HEK293 (cell line): ENCODE data around the gene APOBEC3A.

Experiments used
- ATF2 ChIP-seq: fragments of 450-650 bp; formaldehyde crosslinking; IDR thresholded peaks from 2 replicates; pipeline ENCODE4 v1.5.1; 2016; ENCODE audit warnings: missing biosample characterization, missing genetic modification characterization, low read depth
- GFI1B ChIP-seq: fragments of 450-650 bp; formaldehyde crosslinking; IDR thresholded peaks from 2 replicates; pipeline ENCODE4 v1.5.1; 2016; ENCODE audit warnings: missing biosample characterization, missing genetic modification characterization
- ZBTB21 ChIP-seq: fragments of 450-650 bp; formaldehyde crosslinking; IDR thresholded peaks from 2 replicates; pipeline ENCODE4 v1.5.1; 2017; ENCODE audit warnings: missing biosample characterization, missing genetic modification characterization
- ZNF157 ChIP-seq: fragments of 450-650 bp; formaldehyde crosslinking; IDR thresholded peaks from 2 replicates; pipeline ENCODE4 v1.5.1; 2016; ENCODE audit warnings: missing biosample characterization, missing genetic modification characterization
- ZNF214 ChIP-seq: fragments of 450-650 bp; formaldehyde crosslinking; IDR thresholded peaks from 2 replicates; pipeline ENCODE4 v1.5.1; 2017; ENCODE audit warnings: missing biosample characterization, mild to moderate bottlenecking, missing genetic modification characterization, borderline replicate concordance
- ZNF302 ChIP-seq: fragments of 450-650 bp; formaldehyde crosslinking; IDR thresholded peaks from 2 replicates; pipeline ENCODE4 v1.5.1; 2016; ENCODE audit warnings: missing biosample characterization, missing genetic modification characterization, low read depth
- ZNF510 ChIP-seq: fragments of 450-650 bp; formaldehyde crosslinking; IDR thresholded peaks from 2 replicates; pipeline ENCODE4 v1.5.1; 2018; ENCODE audit warnings: mild to moderate bottlenecking, missing genetic modification characterization, missing biosample characterization; ENCODE audit not compliant: insufficient replicate concordance
- ZNF777 ChIP-seq: fragments of 450-650 bp; formaldehyde crosslinking; IDR thresholded peaks from 2 replicates; pipeline ENCODE4 v1.5.1; 2017; ENCODE audit warnings: missing biosample characterization, missing genetic modification characterization, borderline replicate concordance
- TF ChIP-seq, protein P1 (sequence below): fragments of 450-650 bp; formaldehyde crosslinking; IDR thresholded peaks from 2 replicates; pipeline ENCODE4 v1.5.1; 2016; ENCODE audit warnings: missing biosample characterization, missing genetic modification characterization
- TF ChIP-seq, protein P2 (sequence below): fragments of 450-650 bp; formaldehyde crosslinking; IDR thresholded peaks from 2 replicates; pipeline ENCODE4 v1.5.1; 2016; ENCODE audit warnings: missing biosample characterization, missing genetic modification characterization
- TF ChIP-seq, protein P3 (sequence below): fragments of 450-650 bp; formaldehyde crosslinking; IDR thresholded peaks from 2 replicates; pipeline ENCODE4 v1.5.1; 2017; ENCODE audit warnings: missing biosample characterization, missing genetic modification characterization

GRCh38 chr22:38963872-38964271 lies 6.5 kb downstream of the APOBEC3A start:
- TF ChIP-seq, protein P1, sequence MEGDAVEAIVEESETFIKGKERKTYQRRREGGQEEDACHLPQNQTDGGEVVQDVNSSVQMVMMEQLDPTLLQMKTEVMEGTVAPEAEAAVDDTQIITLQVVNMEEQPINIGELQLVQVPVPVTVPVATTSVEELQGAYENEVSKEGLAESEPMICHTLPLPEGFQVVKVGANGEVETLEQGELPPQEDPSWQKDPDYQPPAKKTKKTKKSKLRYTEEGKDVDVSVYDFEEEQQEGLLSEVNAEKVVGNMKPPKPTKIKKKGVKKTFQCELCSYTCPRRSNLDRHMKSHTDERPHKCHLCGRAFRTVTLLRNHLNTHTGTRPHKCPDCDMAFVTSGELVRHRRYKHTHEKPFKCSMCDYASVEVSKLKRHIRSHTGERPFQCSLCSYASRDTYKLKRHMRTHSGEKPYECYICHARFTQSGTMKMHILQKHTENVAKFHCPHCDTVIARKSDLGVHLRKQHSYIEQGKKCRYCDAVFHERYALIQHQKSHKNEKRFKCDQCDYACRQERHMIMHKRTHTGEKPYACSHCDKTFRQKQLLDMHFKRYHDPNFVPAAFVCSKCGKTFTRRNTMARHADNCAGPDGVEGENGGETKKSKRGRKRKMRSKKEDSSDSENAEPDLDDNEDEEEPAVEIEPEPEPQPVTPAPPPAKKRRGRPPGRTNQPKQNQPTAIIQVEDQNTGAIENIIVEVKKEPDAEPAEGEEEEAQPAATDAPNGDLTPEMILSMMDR (tag by site-specific recombination): no peak
- TF ChIP-seq, protein P2, sequence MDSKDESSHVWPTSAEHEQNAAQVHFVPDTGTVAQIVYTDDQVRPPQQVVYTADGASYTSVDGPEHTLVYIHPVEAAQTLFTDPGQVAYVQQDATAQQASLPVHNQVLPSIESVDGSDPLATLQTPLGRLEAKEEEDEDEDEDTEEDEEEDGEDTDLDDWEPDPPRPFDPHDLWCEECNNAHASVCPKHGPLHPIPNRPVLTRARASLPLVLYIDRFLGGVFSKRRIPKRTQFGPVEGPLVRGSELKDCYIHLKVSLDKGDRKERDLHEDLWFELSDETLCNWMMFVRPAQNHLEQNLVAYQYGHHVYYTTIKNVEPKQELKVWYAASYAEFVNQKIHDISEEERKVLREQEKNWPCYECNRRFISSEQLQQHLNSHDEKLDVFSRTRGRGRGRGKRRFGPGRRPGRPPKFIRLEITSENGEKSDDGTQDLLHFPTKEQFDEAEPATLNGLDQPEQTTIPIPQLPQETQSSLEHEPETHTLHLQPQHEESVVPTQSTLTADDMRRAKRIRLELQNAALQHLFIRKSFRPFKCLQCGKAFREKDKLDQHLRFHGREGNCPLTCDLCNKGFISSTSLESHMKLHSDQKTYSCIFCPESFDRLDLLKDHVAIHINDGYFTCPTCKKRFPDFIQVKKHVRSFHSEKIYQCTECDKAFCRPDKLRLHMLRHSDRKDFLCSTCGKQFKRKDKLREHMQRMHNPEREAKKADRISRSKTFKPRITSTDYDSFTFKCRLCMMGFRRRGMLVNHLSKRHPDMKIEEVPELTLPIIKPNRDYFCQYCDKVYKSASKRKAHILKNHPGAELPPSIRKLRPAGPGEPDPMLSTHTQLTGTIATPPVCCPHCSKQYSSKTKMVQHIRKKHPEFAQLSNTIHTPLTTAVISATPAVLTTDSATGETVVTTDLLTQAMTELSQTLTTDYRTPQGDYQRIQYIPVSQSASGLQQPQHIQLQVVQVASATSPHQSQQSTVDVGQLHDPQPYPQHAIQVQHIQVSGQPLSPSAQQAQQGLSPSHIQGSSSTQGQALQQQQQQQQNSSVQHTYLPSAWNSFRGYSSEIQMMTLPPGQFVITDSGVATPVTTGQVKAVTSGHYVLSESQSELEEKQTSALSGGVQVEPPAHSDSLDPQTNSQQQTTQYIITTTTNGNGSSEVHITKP (tag by site-specific recombination): no peak
- TF ChIP-seq ATF2 (tag by site-specific recombination) (no peak), GFI1B (tag by site-specific recombination) (no peak), ZNF777 (tag by site-specific recombination) (no peak), ZNF510 (tag by site-specific recombination) (no peak), ZBTB21 (no peak), ZNF214 (tag by site-specific recombination) (no peak), ZNF302 (no peak), ZNF157 (tag by site-specific recombination) (no peak)
- TF ChIP-seq, protein P3, sequence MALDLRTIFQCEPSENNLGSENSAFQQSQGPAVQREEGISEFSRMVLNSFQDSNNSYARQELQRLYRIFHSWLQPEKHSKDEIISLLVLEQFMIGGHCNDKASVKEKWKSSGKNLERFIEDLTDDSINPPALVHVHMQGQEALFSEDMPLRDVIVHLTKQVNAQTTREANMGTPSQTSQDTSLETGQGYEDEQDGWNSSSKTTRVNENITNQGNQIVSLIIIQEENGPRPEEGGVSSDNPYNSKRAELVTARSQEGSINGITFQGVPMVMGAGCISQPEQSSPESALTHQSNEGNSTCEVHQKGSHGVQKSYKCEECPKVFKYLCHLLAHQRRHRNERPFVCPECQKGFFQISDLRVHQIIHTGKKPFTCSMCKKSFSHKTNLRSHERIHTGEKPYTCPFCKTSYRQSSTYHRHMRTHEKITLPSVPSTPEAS (tag by site-specific recombination): no peak; the same call in 1 of the 2 replicates
